ENCODE measurements around the gene TMEM132C. TPM values are rescaled to one million over a fixed set of nuclear protein-coding genes. Genes with fewer than 3 reads are reported as not detected.

Gene TMEM132C
- total and polyA plus RNA-seq, 2 of the 13 experiments (the other 11 are each of a cell fraction or from before 2014, with no cell fraction given), result not detected

DNA sequence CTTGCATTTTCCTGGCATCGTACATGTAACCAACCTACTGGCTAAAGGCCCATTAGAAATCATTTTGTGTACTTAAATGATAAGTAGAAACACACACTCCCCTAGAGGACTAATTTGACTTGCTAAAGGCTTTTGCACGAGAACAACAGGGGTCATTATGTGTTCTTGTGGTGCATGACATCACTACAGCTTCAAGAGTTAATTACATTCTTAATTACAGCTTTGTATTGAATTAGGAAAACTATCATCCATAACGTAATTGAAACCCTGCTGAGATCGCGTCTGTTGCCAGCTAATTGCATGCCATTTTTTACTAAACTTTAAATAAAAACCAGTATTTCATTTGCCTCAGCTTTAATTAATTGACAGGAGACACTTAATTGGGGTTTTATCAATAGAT, 51.4 kb downstream of the TMEM132C start:
- TF ChIP-seq, protein P1, sequence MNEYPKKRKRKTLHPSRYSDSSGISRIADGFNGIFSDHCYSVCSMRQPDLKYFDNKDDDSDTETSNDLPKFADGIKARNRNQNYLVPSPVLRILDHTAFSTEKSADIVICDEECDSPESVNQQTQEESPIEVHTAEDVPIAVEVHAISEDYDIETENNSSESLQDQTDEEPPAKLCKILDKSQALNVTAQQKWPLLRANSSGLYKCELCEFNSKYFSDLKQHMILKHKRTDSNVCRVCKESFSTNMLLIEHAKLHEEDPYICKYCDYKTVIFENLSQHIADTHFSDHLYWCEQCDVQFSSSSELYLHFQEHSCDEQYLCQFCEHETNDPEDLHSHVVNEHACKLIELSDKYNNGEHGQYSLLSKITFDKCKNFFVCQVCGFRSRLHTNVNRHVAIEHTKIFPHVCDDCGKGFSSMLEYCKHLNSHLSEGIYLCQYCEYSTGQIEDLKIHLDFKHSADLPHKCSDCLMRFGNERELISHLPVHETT (CRISPR knock-in tag; conservative IDR thresholded peaks at IDR 0.05), result no peak
- TF ChIP-seq RAD51 (IDR thresholded peaks at IDR 0.05; ENCODE audit: borderline replicate concordance) (no peak), NR3C1 (CRISPR knock-in tag; IDR thresholded peaks at IDR 0.05) (no peak), KDM5A (IDR thresholded peaks at IDR 0.05; ENCODE audit: borderline replicate concordance, low read length) (no peak), ZNF589 (CRISPR knock-in tag; conservative IDR thresholded peaks at IDR 0.05) (no peak), STAT5B (CRISPR knock-in tag; IDR thresholded peaks at IDR 0.05) (no peak), ETV6 (CRISPR knock-in tag; conservative IDR thresholded peaks at IDR 0.05) (no peak), JUN (CRISPR knock-in tag; IDR thresholded peaks at IDR 0.05) (no peak), ZNF605 (CRISPR knock-in tag; IDR thresholded peaks at IDR 0.05) (no peak), ZNF296 (CRISPR knock-in tag; conservative IDR thresholded peaks at IDR 0.05) (no peak)
- TF ChIP-seq, protein P2, sequence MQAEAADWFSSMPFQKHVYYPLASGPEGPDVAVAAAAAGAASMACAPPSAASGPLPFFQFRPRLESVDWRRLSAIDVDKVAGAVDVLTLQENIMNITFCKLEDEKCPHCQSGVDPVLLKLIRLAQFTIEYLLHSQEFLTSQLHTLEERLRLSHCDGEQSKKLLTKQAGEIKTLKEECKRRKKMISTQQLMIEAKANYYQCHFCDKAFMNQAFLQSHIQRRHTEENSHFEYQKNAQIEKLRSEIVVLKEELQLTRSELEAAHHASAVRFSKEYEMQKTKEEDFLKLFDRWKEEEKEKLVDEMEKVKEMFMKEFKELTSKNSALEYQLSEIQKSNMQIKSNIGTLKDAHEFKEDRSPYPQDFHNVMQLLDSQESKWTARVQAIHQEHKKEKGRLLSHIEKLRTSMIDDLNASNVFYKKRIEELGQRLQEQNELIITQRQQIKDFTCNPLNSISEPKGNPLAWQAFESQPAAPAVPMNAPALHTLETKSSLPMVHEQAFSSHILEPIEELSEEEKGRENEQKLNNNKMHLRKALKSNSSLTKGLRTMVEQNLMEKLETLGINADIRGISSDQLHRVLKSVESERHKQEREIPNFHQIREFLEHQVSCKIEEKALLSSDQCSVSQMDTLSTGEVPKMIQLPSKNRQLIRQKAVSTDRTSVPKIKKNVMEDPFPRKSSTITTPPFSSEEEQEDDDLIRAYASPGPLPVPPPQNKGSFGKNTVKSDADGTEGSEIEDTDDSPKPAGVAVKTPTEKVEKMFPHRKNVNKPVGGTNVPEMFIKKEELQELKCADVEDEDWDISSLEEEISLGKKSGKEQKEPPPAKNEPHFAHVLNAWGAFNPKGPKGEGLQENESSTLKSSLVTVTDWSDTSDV (CRISPR knock-in tag; IDR thresholded peaks at IDR 0.05), result no peak
- TF ChIP-seq, protein P3, sequence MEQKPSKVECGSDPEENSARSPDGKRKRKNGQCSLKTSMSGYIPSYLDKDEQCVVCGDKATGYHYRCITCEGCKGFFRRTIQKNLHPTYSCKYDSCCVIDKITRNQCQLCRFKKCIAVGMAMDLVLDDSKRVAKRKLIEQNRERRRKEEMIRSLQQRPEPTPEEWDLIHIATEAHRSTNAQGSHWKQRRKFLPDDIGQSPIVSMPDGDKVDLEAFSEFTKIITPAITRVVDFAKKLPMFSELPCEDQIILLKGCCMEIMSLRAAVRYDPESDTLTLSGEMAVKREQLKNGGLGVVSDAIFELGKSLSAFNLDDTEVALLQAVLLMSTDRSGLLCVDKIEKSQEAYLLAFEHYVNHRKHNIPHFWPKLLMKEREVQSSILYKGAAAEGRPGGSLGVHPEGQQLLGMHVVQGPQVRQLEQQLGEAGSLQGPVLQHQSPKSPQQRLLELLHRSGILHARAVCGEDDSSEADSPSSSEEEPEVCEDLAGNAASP (CRISPR knock-in tag; IDR thresholded peaks at IDR 0.05; ENCODE audit: borderline replicate concordance), result no peak
- TF ChIP-seq, protein P4, sequence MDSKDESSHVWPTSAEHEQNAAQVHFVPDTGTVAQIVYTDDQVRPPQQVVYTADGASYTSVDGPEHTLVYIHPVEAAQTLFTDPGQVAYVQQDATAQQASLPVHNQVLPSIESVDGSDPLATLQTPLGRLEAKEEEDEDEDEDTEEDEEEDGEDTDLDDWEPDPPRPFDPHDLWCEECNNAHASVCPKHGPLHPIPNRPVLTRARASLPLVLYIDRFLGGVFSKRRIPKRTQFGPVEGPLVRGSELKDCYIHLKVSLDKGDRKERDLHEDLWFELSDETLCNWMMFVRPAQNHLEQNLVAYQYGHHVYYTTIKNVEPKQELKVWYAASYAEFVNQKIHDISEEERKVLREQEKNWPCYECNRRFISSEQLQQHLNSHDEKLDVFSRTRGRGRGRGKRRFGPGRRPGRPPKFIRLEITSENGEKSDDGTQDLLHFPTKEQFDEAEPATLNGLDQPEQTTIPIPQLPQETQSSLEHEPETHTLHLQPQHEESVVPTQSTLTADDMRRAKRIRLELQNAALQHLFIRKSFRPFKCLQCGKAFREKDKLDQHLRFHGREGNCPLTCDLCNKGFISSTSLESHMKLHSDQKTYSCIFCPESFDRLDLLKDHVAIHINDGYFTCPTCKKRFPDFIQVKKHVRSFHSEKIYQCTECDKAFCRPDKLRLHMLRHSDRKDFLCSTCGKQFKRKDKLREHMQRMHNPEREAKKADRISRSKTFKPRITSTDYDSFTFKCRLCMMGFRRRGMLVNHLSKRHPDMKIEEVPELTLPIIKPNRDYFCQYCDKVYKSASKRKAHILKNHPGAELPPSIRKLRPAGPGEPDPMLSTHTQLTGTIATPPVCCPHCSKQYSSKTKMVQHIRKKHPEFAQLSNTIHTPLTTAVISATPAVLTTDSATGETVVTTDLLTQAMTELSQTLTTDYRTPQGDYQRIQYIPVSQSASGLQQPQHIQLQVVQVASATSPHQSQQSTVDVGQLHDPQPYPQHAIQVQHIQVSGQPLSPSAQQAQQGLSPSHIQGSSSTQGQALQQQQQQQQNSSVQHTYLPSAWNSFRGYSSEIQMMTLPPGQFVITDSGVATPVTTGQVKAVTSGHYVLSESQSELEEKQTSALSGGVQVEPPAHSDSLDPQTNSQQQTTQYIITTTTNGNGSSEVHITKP (CRISPR knock-in tag; IDR thresholded peaks at IDR 0.05; ENCODE audit: low read depth), result no peak
- TF ChIP-seq, protein P5, sequence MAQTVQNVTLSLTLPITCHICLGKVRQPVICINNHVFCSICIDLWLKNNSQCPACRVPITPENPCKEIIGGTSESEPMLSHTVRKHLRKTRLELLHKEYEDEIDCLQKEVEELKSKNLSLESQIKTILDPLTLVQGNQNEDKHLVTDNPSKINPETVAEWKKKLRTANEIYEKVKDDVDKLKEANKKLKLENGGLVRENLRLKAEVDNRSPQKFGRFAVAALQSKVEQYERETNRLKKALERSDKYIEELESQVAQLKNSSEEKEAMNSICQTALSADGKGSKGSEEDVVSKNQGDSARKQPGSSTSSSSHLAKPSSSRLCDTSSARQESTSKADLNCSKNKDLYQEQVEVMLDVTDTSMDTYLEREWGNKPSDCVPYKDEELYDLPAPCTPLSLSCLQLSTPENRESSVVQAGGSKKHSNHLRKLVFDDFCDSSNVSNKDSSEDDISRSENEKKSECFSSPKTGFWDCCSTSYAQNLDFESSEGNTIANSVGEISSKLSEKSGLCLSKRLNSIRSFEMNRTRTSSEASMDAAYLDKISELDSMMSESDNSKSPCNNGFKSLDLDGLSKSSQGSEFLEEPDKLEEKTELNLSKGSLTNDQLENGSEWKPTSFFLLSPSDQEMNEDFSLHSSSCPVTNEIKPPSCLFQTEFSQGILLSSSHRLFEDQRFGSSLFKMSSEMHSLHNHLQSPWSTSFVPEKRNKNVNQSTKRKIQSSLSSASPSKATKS (CRISPR knock-in tag; IDR thresholded peaks at IDR 0.05), result no peak
- ChIA-PET CTCF (ENCODE audit: low intra/inter-chr PET ratio, low total read pairs) (no interaction called here), POLR2A (no interaction called here)
- Histone ChIP-seq H3K4me3 (replicated peaks in 1 of 3; ENCODE audit: insufficient read depth in 1 of 3, low read depth in 2 of 3, low read length in 3 of 3) (no peak overlapping the region), H2AFZ (ENCODE audit: low read length) (no peak overlapping the region), H3K4me2 (ENCODE audit: low read depth, low read length) (no peak overlapping the region), H3K36me3 (replicated peaks in 1 of 2; ENCODE audit: control insufficient read depth in 1 of 2, insufficient read depth in 2 of 2, low read length in 2 of 2) (no peaks in the 10 kb centered on the region), H3K27ac (ENCODE audit: extremely low read length, insufficient read depth, low read length) (no peak overlapping the region), H3K79me2 (ENCODE audit: insufficient read depth, low read length) (no peaks in the 10 kb centered on the region), H3K9ac (ENCODE audit: insufficient read depth, low read depth, low read length) (no peak overlapping the region), H4K20me1 (ENCODE audit: insufficient read depth, low read length) (no peaks in the 10 kb centered on the region), H3K27me3 (ENCODE audit: control insufficient read depth in 1 of 2, insufficient read depth in 2 of 2, low read length in 2 of 2) (peaks cover 0 to 2% of the 10 kb centered on the region in 2 experiments; a peak in 2 of 5 replicates), H3K4me1 (ENCODE audit: insufficient read depth, low read length) (no peaks in the 10 kb centered on the region), H3K9me3 (ENCODE audit: low read length) (peaks cover 14% of the 10 kb centered on the region; the same call in 1 of the 2 replicates)
- no peak for FAIRE-seq
- WGBS (ENCODE audit: low lambda C conversion rate), result 51% methylated on average over 5 of the region's 5 CpGs
- no peak for DNase-seq (ENCODE audit: low spot score)
- ATAC-seq, result no peak
- BruUV-seq (replicated peaks), result no TSS peak
- in situ Hi-C loops (cut with HindIII; ENCODE audit: extremely low pct_ligation_motif_present, low pct_unique_long_range_greater_than_20kb), result no loop called here
- intact Hi-C loops (cut with micrococcal nuclease; ENCODE audit: unreplicated experiment), result no loop called here
